Liver (tissue), 3 donors: ENCODE data around the gene CBFA2T2.

Experiments
- CTCF ChIP-seq: fragments of 150-350 bp; IDR thresholded peaks from 2 replicates; pipeline ENCODE4 v1.5.1; 2017; ENCODE audit warnings: improper control_type of control experiment, low read depth, low read length; ENCODE audit not compliant: missing input control
- EGR1 ChIP-seq, 2 donors: IDR thresholded peaks; 2 replicates each; pipeline ENCODE4 v1.6.1; 2016 to 2018; ENCODE audit warnings: antibody characterized with exemption in 2 of 2, low read depth in 2 of 2
- JUND ChIP-seq, 2 donors: IDR thresholded peaks; 2 replicates each; pipeline ENCODE4 v1.6.1; 2016; ENCODE audit warnings: antibody characterized with exemption in 2 of 2
- NR2F2 ChIP-seq: IDR thresholded peaks from 2 replicates; pipeline ENCODE4 v1.6.1; 2016; ENCODE audit warnings: antibody characterized with exemption
- RAD21 ChIP-seq, 2 donors: IDR thresholded peaks; 2 replicates each; pipeline ENCODE4 v1.6.1; 2016; ENCODE audit warnings: antibody characterized with exemption in 2 of 2, mild to moderate bottlenecking in 2 of 2
- SP1 ChIP-seq: IDR thresholded peaks from 2 replicates; pipeline ENCODE4 v1.6.1; 2018; ENCODE audit warnings: antibody characterized with exemption, mild to moderate bottlenecking
- donor health status: healthy.
- donor health status: healthy.

GRCh38 chr20:33644313-33645071 is 154.6 kb downstream of the CBFA2T2 start:
- TF ChIP-seq NR2F2: no peak
- TF ChIP-seq SP1: no peak
- no peak for TF ChIP-seq CTCF
- TF ChIP-seq EGR1 (IDR thresholded peaks at IDR 0.05; ENCODE audit: low read depth in 2 of 2): no peak
- TF ChIP-seq JUND (IDR thresholded peaks at IDR 0.05): no peak
- no peak for TF ChIP-seq RAD21 (IDR thresholded peaks at IDR 0.05)
